Measurements from ENCODE around the gene SRGN. TPM values are rescaled to one million over a fixed set of nuclear protein-coding genes. Genes with fewer than 3 reads are reported as not detected.

The SRGN gene
- total RNA-seq, 2 experiments from 2014 or later = 342 to 353 TPM

DNA sequence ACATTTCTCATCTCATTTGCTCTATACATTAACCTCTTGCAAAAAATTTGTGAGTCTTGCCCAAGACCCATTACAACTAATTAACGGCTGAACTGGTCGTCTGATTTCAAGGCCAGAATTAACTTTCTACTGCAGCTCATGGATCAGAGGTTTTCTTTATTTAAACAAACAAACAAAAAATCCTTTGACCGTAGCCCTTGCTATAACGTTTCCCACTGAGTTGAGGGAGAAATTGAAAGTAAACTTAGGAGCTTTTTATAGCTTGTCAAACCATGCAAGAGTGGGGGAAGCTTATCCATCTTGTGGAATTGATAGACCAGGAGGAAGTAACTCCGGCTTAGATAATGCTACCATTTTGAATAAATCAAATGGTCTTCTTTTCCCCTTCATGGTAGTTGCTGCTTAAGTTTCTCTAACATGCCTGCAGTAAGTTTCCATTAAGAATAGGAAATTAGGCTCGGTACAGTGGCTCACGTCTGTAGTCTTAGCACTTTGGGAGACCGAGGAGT lies 3.3 kb downstream of the SRGN start:
- intact Hi-C loops (cut with DNase I, micrococcal nuclease) = loop anchor here in 1 of 2 experiments (2.0 kb wide), 1 partner anchor 134 kb away; the partner anchor contains the start of gene DDX21
- no peak for ATAC-seq (ENCODE audit: poor library complexity)
- CTCF ChIA-PET = interaction anchor here (1.1 to 7.3 kb wide), 2 partner anchors 23 to 85 kb away, joined by 3 to 57 read pairs; no protein-coding TSS in a partner anchor

DNA sequence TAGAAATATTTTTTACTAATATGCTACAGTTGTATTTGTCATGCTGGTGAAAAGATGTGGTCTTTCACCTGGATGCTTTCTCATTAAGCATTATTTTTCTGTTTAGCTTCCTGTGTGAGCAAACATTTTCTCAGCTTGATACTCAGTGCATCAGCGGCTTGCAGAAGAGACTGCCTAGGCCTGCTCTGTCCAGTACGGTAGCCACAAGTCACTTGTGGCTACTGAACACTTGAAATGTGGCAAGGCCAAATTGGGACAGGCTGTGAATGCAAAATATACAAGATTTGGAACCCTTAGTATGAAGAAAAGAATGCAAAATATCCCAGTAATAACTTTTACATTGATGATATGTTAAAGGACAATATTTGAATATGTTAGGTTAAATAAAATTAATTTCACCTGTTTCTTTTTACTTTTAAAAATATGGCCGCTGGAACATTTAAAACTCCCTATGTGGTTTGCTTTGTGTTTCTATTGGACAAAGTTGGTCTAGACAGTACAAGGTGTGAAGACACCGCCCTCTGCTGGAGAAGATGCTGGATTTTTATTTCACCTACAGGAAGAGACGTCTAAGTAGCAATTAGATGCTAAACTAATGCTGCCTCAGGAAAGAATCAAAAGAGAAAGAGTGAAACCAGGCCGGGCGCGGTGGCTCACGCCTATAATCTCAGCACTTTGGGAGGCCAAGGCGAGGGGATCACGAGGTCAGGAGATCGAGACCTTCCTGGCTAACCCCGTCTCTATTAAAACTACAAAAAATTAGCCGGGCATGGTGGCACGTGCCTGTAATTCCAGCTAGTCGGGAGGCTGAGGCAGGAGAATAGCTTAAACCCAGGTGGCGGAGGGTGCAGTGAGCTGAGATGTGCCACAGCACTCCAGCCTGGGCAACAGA lies 5.3 kb downstream of the SRGN start:
- H3K4me3 ChIP-seq (ENCODE audit: low read length) = no peak overlapping the region
- ChIA-PET POLR2A (interaction anchor here (0.6 to 5.3 kb wide), 15 partner anchors 12 to 761 kb away, joined by 3 to 54 read pairs (median 4); partner anchors contain the start of genes DDX21, HNRNPH3, PBLD and SUPV3L1), CTCF (interaction anchor here (0.6 to 7.3 kb wide), 14 partner anchors 28 to 188 kb away, joined by 3 to 57 read pairs (median 4); partner anchors contain the start of gene KIFBP)
- peaks cover 60% of the 10 kb centered on the region for H3K4me1 ChIP-seq (ENCODE audit: insufficient read depth, low read length)
- intact Hi-C loops (cut with DNase I, micrococcal nuclease) = loop anchor here (1.0 to 2.0 kb wide), 5 partner anchors 30 to 138 kb away; partner anchors contain the start of gene KIFBP (in 1 of the 2)
- no peaks in the 10 kb centered on the region for H3K27me3 ChIP-seq (ENCODE audit: control insufficient read depth in 1 of 2, insufficient read depth in 2 of 2, low read length in 2 of 2)
- peak overlapping the region; percentile 49 to 52 for H3K27ac ChIP-seq (ENCODE audit: low read depth in 1 of 2, low read length in 2 of 2)
- peak; percentile 54 to 96 (median 76) for DNase-seq
- TF ChIP-seq CTCF (IDR thresholded peaks at IDR 0.05) = peak; percentile 88
- no peaks in the 10 kb centered on the region for H3K9me3 ChIP-seq (ENCODE audit: control insufficient read depth in 1 of 2, insufficient read depth in 1 of 2, low read length in 2 of 2)
- peaks cover 14% of the 10 kb centered on the region for H3K36me3 ChIP-seq (ENCODE audit: insufficient read depth, low read length)
- peaks cover 53% of the 10 kb centered on the region for H3K4me1 Mint-ChIP-seq (ENCODE audit: low read depth)
- peak overlapping the region; percentile 36 for H3K4me3 Mint-ChIP-seq
- no peaks in the 10 kb centered on the region for H3K27me3 Mint-ChIP-seq
- peaks cover 51% of the 10 kb centered on the region for H3K36me3 Mint-ChIP-seq (ENCODE audit: low read depth)
- no peaks in the 10 kb centered on the region for H3K9me3 Mint-ChIP-seq
- peak; percentile 33 for ATAC-seq (ENCODE audit: poor library complexity)
- H3K27ac Mint-ChIP-seq = peak overlapping the region; percentile 94

More for the DNA sequence above, 3.3 kb downstream of the SRGN start:
- Mint-ChIP-seq H3K4me1 (ENCODE audit: low read depth) (peaks cover 62% of the 10 kb centered on the region), H3K27me3 (no peaks in the 10 kb centered on the region), H3K9me3 (no peaks in the 10 kb centered on the region), H3K27ac (peak overlapping the region; percentile 94), H3K36me3 (ENCODE audit: low read depth) (peaks cover 46% of the 10 kb centered on the region), H3K4me3 (peak overlapping the region; percentile 94)
- no peaks in the 10 kb centered on the region for H3K27me3 ChIP-seq (ENCODE audit: control insufficient read depth in 1 of 2, insufficient read depth in 2 of 2, low read length in 2 of 2)
- no peak for TF ChIP-seq CTCF (IDR thresholded peaks at IDR 0.05)
- peak in 2 of 14 experiments; percentile 34 to 58 for DNase-seq
- POLR2A ChIA-PET = interaction anchor here (1.4 to 5.3 kb wide), 7 partner anchors 29 to 135 kb away, joined by 3 to 54 read pairs (median 5); partner anchors contain the start of genes DDX21, SUPV3L1 and VPS26A
- peaks cover 69% of the 10 kb centered on the region for H3K4me1 ChIP-seq (ENCODE audit: insufficient read depth, low read length)
- H3K9me3 ChIP-seq (ENCODE audit: control insufficient read depth in 1 of 2, insufficient read depth in 1 of 2, low read length in 2 of 2) = no peaks in the 10 kb centered on the region
- peak overlapping the region; percentile 59 for H3K4me3 ChIP-seq (ENCODE audit: low read length)
- peak overlapping the region; percentile 94 to 98 for H3K27ac ChIP-seq (ENCODE audit: low read depth in 1 of 2, low read length in 2 of 2)
- H3K36me3 ChIP-seq (ENCODE audit: insufficient read depth, low read length) = no peaks in the 10 kb centered on the region

DNA sequence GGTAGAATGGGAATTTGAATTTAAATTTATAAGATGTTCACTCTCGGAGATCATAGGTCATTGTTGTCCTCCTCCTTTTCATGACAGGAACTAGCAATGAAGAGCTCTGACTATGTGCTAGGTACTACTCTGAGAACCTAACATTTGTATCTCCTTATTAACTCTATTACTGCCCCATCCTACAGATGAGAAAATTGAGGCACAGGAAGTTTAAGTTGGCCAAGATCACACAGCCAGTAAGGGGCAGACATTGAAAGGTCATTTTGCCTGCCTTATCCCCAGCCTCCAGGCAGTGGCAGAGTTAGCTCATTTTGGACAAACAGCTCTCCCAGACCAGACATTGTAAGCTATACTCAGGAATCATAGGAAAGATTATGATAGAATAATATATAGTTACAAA lies 6.0 kb downstream of the SRGN start:
- DNase-seq (no peak), ATAC-seq (ENCODE audit: poor library complexity) (no peak)
- H3K9me3 Mint-ChIP-seq = no peaks in the 10 kb centered on the region
- H3K27me3 ChIP-seq (ENCODE audit: control insufficient read depth in 1 of 2, insufficient read depth in 2 of 2, low read length in 2 of 2) = no peaks in the 10 kb centered on the region
- H3K9me3 ChIP-seq (ENCODE audit: control insufficient read depth in 1 of 2, insufficient read depth in 1 of 2, low read length in 2 of 2) = no peaks in the 10 kb centered on the region
- CTCF ChIA-PET = interaction anchor here (0.7 to 7.3 kb wide), 9 partner anchors 29 to 113 kb away, joined by 3 to 57 read pairs (median 4); no protein-coding TSS in a partner anchor
- no peak overlapping the region for H3K4me3 ChIP-seq (ENCODE audit: low read length)
- peaks cover 51% of the 10 kb centered on the region for H3K36me3 Mint-ChIP-seq (ENCODE audit: low read depth)
- H3K4me3 Mint-ChIP-seq = no peak overlapping the region
- POLR2A ChIA-PET = interaction anchor here (0.9 to 5.3 kb wide), 6 partner anchors 11 to 139 kb away, joined by 3 to 54 read pairs (median 4); no protein-coding TSS in a partner anchor
- peak overlapping the region; percentile 49 to 52 for H3K27ac ChIP-seq (ENCODE audit: low read depth in 1 of 2, low read length in 2 of 2)
- H3K27me3 Mint-ChIP-seq = no peaks in the 10 kb centered on the region
- peaks cover 20% of the 10 kb centered on the region for H3K36me3 ChIP-seq (ENCODE audit: insufficient read depth, low read length)
- intact Hi-C loops (cut with DNase I, micrococcal nuclease) = loop anchor here (1.0 to 2.0 kb wide), 5 partner anchors 29 to 139 kb away; partner anchors contain the start of gene KIFBP (in 1 of the 2)
- peaks cover 60% of the 10 kb centered on the region for H3K4me1 ChIP-seq (ENCODE audit: insufficient read depth, low read length)
- H3K27ac Mint-ChIP-seq = no peak overlapping the region
- peaks cover 53% of the 10 kb centered on the region for H3K4me1 Mint-ChIP-seq (ENCODE audit: low read depth)
- no peak for TF ChIP-seq CTCF (IDR thresholded peaks at IDR 0.05)

Measured in CD4-positive, alpha-beta T cell (primary cell).